HG03139 (cell line): ENCODE results near the gene PIAS2.
"Not testable (repeated sequence)": the region's sequence is repeated elsewhere in the genome, so short reads cannot be mapped to it uniquely, and the experiment has no call there.

ENCODE experiments used
- ATAC-seq: cut with Tn5 transposase; IDR thresholded peaks from one replicate; pipeline ENCODE4 v1.9.1; 2021; ENCODE audit not compliant: unreplicated experiment

The PIAS2 gene

GRCh38 chr18:46917108-46917802 is at the start of gene PIAS2, which contains the start of gene KATNAL2:
Gene PIAS2 (minus strand): TSS chr18:46917507. CDS start chr18:46917345, 162 bp downstream.
Gene KATNAL2 (plus strand): TSS chr18:46917602. CDS start chr18:46946873, 29,271 bp downstream.
- peak; percentile 78 for ATAC-seq

GRCh38 chr18:46966266-46966665 is 49.0 kb upstream of the PIAS2 start:
- ATAC-seq, result not testable (repeated sequence)

GRCh38 chr18:46964579-46965293 is 47.4 kb upstream of the PIAS2 start:
- ATAC-seq, result not testable (repeated sequence)

DNA sequence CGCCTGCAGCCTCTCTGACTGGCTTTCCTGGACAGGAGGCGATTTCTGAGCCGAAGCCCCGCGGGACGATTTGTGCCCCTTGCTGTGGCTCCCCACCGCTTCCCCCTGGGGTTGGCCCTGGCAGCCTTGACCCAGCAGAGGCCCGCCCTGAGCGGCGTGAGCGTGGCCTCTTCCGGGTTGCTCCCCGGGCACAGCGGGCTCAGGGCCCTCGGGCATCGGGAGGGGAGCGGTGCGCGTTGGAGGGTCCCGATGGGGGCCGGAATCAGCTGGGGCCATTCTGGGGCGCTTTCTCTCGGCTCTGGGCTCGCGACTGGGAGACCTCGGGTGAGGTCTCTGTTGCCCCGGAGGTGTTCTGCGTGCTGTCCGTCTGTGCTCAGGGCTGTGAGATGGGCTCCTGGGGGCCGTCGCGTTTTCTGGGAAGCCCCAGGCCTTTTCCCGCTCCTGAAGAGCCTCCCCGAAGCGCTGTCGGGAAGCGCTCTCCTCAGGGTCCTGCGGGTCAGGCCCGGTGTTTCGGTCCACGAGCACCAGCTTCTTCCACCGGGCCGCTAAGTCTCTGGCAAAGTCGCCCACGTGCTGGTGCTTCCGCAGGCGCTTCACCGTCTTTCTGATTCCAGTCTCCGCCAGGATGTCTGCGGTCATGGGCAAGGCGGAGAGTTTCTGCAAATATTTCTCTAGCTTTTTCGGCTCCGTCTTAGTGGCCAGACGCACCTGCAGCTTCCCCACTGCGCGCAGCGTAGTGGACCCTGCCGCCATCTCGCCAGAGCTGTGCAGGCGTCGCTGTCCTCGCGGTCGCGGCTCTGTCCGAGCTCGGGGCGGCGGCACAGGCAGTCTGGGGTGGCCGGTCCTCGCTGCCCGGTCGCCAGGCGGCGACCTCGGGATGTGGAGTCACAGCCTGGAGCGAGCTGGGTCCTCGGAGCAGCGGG is 46.6 kb upstream of the PIAS2 start:
- ATAC-seq, result not testable (repeated sequence)

GRCh38 chr18:46958209-46958608 is 40.9 kb upstream of the PIAS2 start:
- no peak for ATAC-seq

DNA sequence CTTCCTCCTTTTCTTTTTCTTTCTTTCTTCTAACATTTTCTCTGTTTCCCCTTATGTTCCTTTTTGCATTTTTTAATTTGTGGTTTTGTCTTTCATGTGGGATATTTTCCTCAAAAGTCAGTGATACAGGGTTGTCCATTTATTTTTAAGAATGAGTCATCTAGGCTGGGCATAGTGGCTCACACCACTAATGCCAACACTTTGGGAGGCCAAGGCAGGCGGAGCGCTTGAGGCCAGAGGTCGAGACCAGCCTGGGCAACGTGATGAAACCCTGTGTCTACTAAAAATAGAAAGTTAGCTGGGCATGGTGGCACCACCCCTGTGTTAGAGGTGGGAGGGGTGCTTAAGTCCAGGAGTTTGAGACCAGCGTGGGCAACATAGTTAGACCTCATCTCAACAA is 35.9 kb upstream of the PIAS2 start:
- ATAC-seq, result no peak

GRCh38 chr18:46950064-46950656 is 32.9 kb upstream of the PIAS2 start:
- no peak for ATAC-seq

DNA sequence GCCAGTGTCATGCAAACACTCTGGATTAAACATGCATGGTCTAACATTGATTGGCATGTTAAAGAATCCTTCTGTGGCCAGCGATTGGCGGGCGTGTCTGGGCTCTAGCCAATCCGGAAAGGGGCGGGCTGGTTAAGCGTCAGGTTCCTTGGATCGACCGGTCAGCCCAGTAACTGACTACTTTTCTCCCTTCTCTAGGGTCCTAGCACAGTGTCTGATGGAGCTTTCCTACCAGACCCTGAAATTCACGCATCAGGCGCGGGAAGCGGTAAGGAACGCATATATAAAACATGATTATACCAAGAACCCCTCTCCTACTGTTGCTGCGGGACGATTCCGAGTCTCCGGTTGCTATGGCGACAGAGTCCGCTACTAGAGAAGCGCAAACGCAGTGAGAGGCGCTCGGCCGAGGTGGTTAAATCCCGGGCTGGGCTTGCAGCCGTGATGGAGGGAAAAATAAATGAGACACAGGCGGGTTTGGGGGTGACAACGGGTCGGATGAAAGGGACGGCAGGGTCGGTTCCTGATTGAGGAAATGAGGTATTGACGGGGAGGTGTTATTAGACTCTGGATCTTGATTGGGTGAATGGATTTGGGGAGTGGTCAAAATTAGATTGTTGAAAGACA is 29.5 kb upstream of the PIAS2 start:
- peak; percentile 97 for ATAC-seq

- ATAC-seq, result no peak
These were observed 25.3 kb upstream of the PIAS2 start for GRCh38 chr18:46942646-46943045.

DNA sequence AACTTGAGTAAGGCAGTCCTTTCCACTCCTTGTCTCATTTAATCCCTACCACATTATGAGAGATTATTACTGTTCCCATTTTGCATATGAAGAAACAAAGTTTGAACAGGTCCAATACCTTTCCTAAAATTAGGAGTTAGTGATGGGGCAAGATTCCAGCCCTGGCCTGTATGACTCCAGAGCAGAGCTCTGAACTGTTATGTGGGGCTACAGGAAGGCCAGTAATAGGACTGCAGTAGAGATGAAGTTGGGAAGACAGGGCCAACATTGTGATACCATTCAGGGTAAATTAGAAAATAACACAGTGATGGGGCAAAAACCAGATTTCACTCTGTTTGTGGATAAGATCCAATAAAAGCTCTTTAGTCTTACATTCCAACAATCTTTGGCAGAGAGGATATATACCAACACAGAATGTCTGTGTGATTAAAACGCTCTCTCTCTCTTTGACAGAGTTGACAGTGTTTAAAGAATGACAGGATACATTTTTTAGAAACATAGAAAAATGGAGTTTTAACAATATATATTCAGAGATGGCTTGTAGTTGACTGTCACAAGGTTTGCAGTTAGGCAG is 22.8 kb upstream of the PIAS2 start:
- no peak for ATAC-seq

DNA sequence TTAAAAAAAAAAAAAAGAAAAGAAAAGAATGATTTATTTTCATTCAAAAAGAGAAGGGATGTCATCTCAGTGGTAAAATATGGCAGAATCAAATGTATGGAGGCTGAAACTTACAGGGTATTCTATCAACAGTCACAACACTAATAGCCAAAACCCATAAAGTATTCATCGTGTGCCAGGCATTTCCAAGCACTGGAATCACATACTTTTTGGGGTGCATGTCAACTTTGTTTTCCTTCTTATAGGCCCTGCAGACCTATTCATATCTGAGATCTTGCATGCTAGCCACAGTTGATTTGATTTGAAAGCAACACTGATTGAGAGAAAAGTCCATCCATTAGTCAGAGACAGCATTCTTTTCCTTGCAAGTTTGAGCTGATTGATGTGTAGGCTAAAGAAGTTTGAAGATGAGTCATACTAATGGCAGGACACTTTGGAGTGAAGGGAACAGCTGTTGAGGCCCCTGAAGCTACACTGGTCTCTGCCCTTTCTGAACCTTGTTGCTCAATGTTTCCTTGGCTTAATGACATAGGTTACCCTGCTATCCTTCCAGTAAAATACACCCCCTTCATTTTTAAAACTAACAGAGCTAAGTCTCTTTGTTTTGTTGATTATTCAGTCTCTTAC is 22.1 kb upstream of the PIAS2 start:
- no peak for ATAC-seq

- ATAC-seq, result no peak
These were observed 3.3 kb upstream of the PIAS2 start for GRCh38 chr18:46920653-46921052.

DNA sequence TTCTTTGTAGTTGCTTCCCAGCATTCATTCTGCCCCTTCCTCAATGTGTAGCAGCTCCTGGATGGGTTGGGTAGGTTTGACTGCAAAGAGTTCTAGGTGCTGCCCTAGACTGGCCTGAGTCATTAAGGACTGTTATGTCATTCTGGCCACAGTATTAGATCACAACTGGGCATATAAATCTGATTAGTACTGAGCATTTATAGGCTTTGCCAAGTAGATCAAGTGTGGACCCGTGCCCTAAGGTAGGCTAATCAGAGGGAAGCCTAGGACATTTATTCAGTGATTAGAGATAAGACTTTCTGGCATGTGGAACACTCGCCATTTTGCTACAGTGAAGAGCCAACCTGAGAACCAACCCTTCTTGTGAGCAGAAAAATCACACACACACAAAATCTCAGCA is 2.8 kb upstream of the PIAS2 start:
- no peak for ATAC-seq

- peak; percentile 4 for ATAC-seq
These were observed 695 bp upstream of the PIAS2 start for GRCh38 chr18:46917803-46918600.

DNA sequence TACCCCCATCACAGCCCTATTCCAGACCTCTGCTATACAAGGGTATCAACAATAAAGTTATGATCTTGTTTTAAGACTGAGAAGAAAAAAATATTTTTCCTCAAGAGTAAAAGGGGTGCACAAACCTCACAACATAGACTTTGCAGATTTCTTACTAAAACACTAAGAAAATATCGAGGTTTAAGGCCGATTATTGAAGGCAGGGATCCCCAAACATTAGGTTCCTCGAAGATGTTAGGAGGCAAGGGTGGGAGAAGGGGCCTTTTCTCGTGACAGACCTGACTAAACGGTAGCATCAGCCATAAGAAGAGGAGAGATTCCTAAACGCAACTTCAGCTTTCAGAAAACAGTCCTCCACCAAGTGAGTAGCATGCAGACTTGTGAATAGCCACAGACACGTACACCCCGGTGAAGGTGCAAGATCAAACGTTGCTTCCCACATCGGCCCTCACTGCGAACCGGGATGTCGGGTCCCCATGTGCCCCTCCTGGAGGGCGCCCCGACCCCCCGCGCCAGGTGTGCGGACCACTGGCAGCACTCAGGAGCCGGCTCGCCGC is 678 bp downstream of the PIAS2 start:
- peak; percentile 20 for ATAC-seq

DNA sequence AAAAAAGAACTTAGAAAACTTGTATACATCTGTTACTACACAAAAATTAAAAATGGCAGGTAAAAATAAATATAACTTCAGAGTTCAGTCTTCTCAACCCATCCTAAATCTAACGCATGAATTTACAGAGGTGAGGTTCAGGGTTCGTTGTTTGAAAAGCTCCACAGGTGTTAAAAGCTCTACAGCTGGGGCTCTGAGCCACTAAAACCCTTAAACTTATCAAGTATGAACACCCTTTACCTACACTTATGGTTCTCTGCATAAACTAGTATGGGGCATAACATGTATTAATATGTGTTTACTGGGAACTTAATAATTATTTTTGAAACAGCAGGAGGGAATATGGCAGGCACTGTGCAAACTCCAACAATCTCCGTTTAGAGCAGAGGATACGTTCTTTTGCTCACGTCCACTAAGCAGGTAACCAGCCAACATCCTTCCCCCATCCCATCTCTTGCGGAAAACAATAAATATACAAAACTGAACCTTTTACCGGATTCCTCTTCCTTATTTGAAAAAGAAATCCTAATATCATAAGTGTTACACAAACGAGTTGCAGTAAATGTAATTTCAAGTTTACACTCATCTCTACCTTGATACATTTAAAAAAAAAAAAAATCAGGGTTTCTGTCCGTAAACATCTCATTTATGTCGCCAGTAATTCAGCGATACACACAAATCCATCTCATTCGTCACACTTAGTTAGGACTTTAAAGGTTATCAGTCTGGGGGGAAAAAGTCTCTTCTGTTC is 1.3 kb downstream of the PIAS2 start:
- no peak for ATAC-seq

- ATAC-seq, result no peak
These were observed 6.5 kb downstream of the PIAS2 start for GRCh38 chr18:46910856-46911255.

DNA sequence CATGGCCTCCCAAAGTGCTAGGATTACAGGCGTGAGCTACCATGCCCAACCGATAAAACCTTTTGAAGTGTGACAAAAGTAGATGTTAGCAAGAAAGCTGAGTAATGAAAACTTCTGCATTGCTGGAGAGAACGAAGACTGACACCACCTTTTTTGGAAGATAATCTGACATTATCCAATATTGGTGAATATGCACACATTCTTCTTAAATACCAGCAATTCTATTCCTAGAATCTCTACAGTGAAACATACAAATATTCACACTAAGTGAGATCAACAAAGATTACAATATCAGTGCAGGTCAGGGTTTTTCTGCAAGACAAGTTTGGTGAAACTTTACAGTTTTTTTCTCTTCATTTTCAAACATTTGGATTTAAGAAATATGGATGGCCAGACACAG is 7.8 kb downstream of the PIAS2 start:
- ATAC-seq, result no peak
